ENCODE measurements around the gene KL.
A peak's percentile ranks its signal among the peaks of the same experiment; 100 is the strongest.

Gene KL

GRCh38 chr13:33040090-33040489 lies 23.9 kb downstream of the KL start:
- no peak for DNase-seq

GRCh38 chr13:33045851-33046592 lies 29.8 kb downstream of the KL start:
- no peak for DNase-seq

GRCh38 chr13:33050161-33050560 lies 33.9 kb downstream of the KL start:
- no peak for DNase-seq

- DNase-seq, result no peak
These were observed 35.4 kb downstream of the KL start for GRCh38 chr13:33051632-33052031.

GRCh38 chr13:33052506-33053280 lies 36.5 kb downstream of the KL start:
- no peak for DNase-seq

- DNase-seq, result no peak
These were observed 37.3 kb downstream of the KL start for GRCh38 chr13:33053397-33054066.

GRCh38 chr13:33057019-33057780 lies 41.0 kb downstream of the KL start:
- DNase-seq, result peak; percentile 10

- no peak for DNase-seq
These were observed 42.6 kb downstream of the KL start for GRCh38 chr13:33058776-33059327.

- DNase-seq, result no peak
These were observed 44.6 kb downstream of the KL start for GRCh38 chr13:33060815-33061214.

- DNase-seq, result no peak
These were observed 50.1 kb downstream of the KL start for GRCh38 chr13:33066329-33066728.

- no peak for DNase-seq
These were observed 53.1 kb downstream of the KL start for GRCh38 chr13:33069365-33069764.

GRCh38 chr13:33070713-33071112 lies 54.5 kb downstream of the KL start:
- DNase-seq, result no peak

GRCh38 chr13:33072282-33072681 lies 56.1 kb downstream of the KL start:
- no peak for DNase-seq

GRCh38 chr13:33072759-33073158 lies 56.5 kb downstream of the KL start:
- no peak for DNase-seq

GRCh38 chr13:33073338-33073737 lies 57.1 kb downstream of the KL start:
- peak; percentile 82 for DNase-seq

- DNase-seq, result no peak
These were observed 60.1 kb downstream of the KL start for GRCh38 chr13:33076001-33076992.

- DNase-seq, result no peak
These were observed 62.0 kb downstream of the KL start for GRCh38 chr13:33078263-33078662.

GRCh38 chr13:33079960-33080359 lies 63.7 kb downstream of the KL start:
- no peak for DNase-seq

- no peak for DNase-seq
These were observed 64.9 kb downstream of the KL start for GRCh38 chr13:33080972-33081590.

- no peak for DNase-seq
These were observed 65.4 kb downstream of the KL start for GRCh38 chr13:33081666-33082065.

- DNase-seq, result no peak
These were observed 66.8 kb downstream of the KL start for GRCh38 chr13:33083054-33083453.
